Left lung (tissue), 10 donors: ENCODE measurements around the gene ACTL6A. TPM values are rescaled to one million over a fixed set of nuclear protein-coding genes. Genes with fewer than 3 reads are reported as not detected.

Experiments used
- ATAC-seq: fragments of 200-7000 bp; cut with Tn5 transposase; one replicate; pipeline ENCODE4 v1.9.1; 2020; ENCODE audit warnings: moderate library complexity
- DNase-seq, 4 donors: peaks; one replicate each; pipeline ENCODE4 v3.0.0-alpha.2; 2013 to 2020
- H3K27ac ChIP-seq, 2 donors: fragments of 200-600 bp; sonication (generic) in 1 of 2; one replicate each; pipeline versions ENCODE4 v1.5.0 to v1.8.0; 2020 to 2021
- H3K27me3 ChIP-seq, 2 donors: fragments of 200-600 bp; sonication (generic) in 1 of 2; one replicate each; pipeline versions ENCODE4 v1.5.0 to v1.8.0; 2020 to 2021
- H3K36me3 ChIP-seq, 2 donors: fragments of 200-600 bp; sonication (generic) in 1 of 2; one replicate each; pipeline versions ENCODE4 v1.5.0 to v1.8.0; 2020 to 2021
- H3K4me1 ChIP-seq, 2 donors: fragments of 200-600 bp; one replicate each; pipeline ENCODE4 v1.8.0; 2021
- H3K4me3 ChIP-seq, 2 donors: fragments of 200-600 bp; sonication (generic) in 1 of 2; one replicate each; pipeline versions ENCODE4 v1.5.0 to v1.8.0; 2020 to 2021; ENCODE audit warnings: mild to moderate bottlenecking in 1 of 2
- H3K9me3 ChIP-seq, 2 donors: fragments of 200-600 bp; sonication (generic) in 1 of 2; one replicate each; pipeline versions ENCODE4 v1.5.0 to v1.8.0; 2020 to 2021
- intact Hi-C, 2 donors: fragments of 100-400 bp; cut with DNase I; formaldehyde crosslinking; loops; one replicate each; pipeline versions ENCODE4 v1.11.2 to v1.14.2; 2022
- polyA plus RNA-seq, 6 donors: library from polyadenylated mRNA; unstranded; fragments of 120-200 nt; gene quantifications; one replicate each; pipeline ENCODE4 v1.2.1, GENCODE V29; 2013; ENCODE audit not compliant: insufficient read length in 6 of 6
- total RNA-seq, 2 donors: library from RNA; stranded (reverse); fragmentation: NEBNext Ultra II Directional; extraction: Animal tissue kit (Norgen Biotek cat#: 25700); gene quantifications; one replicate each; pipeline ENCODE4 v1.2.1, GENCODE V29; 2021
- TF ChIP-seq, protein P1 (sequence below), 2 donors: fragments of 200-600 bp; sonication (generic) in 1 of 2; IDR thresholded peaks; one replicate each; pipeline versions ENCODE4 v1.5.0 to v1.8.0; 2021; ENCODE audit warnings: antibody characterized with exemption in 2 of 2
- donor health status: DM: no; HTN: yes; CAD: no.
- donor health status: DM: no; HTN: no; CAD: no.

ACTL6A gene
- total and polyA plus RNA-seq, 8 donors, result 33.6 to 116 (median 104) TPM

DNA sequence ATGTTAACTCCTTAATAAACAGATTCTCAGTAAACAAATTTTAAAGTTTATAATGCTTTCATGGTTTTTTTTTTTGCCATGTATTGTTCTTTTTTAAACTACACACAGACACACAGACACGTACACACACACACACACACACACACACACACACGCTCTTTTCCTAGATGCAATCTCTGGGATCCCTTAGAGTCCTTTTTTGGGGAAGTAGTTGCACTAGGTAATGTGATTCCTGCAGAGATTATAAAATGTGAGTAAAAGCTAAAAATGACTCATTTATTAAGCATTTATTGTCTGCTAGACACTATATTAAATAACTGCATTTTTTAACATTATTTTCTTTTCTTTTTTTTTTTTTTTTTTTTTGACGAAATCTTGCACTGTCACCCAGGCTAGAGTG is 61.7 kb downstream of the ACTL6A start:
- peaks cover 0 to 58% of the 10 kb centered on the region in 2 donors for H3K36me3 ChIP-seq
- H3K4me3 ChIP-seq, result no peak overlapping the region
- no peaks in the 10 kb centered on the region for H3K4me1 ChIP-seq
- ATAC-seq (no peak), DNase-seq (no peak)
- intact Hi-C loops, result no loop called here
- H3K27me3 ChIP-seq, result no peaks in the 10 kb centered on the region
- H3K9me3 ChIP-seq, result no peaks in the 10 kb centered on the region
- no peak overlapping the region for H3K27ac ChIP-seq
- TF ChIP-seq, protein P1, sequence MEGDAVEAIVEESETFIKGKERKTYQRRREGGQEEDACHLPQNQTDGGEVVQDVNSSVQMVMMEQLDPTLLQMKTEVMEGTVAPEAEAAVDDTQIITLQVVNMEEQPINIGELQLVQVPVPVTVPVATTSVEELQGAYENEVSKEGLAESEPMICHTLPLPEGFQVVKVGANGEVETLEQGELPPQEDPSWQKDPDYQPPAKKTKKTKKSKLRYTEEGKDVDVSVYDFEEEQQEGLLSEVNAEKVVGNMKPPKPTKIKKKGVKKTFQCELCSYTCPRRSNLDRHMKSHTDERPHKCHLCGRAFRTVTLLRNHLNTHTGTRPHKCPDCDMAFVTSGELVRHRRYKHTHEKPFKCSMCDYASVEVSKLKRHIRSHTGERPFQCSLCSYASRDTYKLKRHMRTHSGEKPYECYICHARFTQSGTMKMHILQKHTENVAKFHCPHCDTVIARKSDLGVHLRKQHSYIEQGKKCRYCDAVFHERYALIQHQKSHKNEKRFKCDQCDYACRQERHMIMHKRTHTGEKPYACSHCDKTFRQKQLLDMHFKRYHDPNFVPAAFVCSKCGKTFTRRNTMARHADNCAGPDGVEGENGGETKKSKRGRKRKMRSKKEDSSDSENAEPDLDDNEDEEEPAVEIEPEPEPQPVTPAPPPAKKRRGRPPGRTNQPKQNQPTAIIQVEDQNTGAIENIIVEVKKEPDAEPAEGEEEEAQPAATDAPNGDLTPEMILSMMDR (IDR thresholded peaks at IDR 0.05), result no peak

DNA sequence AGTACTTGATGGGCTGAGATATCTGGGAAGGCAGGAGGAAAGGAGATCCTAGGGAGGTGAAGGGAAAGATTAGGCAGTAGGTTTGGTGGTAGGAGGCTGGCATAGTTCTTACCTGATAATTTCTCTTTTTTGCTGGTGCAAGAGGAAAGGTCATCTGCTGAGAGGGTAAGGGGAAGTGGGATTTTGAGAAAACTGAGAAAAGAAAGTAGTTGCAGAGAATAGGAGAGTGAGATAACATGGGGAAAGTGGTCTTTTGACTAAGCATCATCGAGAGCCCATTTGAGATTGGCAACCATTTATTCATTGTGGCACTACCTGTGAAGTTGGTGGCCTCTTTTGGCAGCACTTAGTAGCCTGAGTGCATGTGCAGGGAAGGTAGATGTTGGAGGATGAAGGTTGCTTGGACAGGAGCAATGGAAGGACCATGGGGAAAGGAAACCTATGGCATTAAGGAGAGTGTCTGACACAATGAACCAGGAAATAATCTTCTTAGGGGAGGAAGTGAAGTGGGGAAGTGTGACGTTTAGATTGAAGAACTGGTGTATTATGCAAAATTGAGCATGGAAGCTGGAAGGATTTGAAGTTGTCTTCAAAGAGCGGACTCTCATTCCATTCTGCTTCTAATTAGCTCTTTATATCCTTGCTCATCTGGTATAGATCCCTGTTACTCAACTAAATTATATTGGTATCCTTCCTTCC is 68.2 kb downstream of the ACTL6A start:
- Histone ChIP-seq H3K4me3 (no peak overlapping the region), H3K27ac (no peak overlapping the region), H3K27me3 (no peaks in the 10 kb centered on the region), H3K36me3 (peaks cover 0 to 6% of the 10 kb centered on the region in 2 donors), H3K9me3 (no peaks in the 10 kb centered on the region), H3K4me1 (no peaks in the 10 kb centered on the region)
- intact Hi-C loops, result no loop called here
- ATAC-seq (no peak), DNase-seq (no peak)
- TF ChIP-seq, protein P1 (IDR thresholded peaks at IDR 0.05), result no peak

Other genes with a start within 250 kb of the ACTL6A start
- 10 to 100 TPM; 24.6 to 25.0 TPM for gene ZNF639, start 239.9 kb upstream of the ACTL6A start, total RNA-seq
- gene ZNF639, start 239.9 kb upstream of the ACTL6A start, polyA plus RNA-seq, result 10 to 100 TPM; 54.5 to 63.0 (median 58.2) TPM
- 10 to 100 TPM; 38.8 to 47.3 TPM for gene MFN1, start 215.2 kb upstream of the ACTL6A start, total RNA-seq
- 10 to 100 TPM; 63.4 to 82.0 (median 67.1) TPM for gene MFN1, start 215.2 kb upstream of the ACTL6A start, polyA plus RNA-seq
- 10 to 100 TPM; 40.1 to 53.0 TPM for gene GNB4, start 111.5 kb upstream of the ACTL6A start, total RNA-seq
- 10 to 100 TPM; 42.0 to 50.4 (median 48.2) TPM for gene GNB4, start 111.5 kb upstream of the ACTL6A start, polyA plus RNA-seq
- 10 to 100 TPM; 27.7 to 33.4 TPM for gene MRPL47, start 41.7 kb downstream of the ACTL6A start, total RNA-seq
- gene MRPL47, start 41.7 kb downstream of the ACTL6A start, polyA plus RNA-seq, result 10 to 100 TPM; 42.9 to 49.4 (median 46.9) TPM
- 100 to 1,000 TPM in 1 of 2 donors, 10 to 100 TPM in 1; 79.1 to 111 TPM for gene NDUFB5, start 41.9 kb downstream of the ACTL6A start, total RNA-seq
- gene NDUFB5, start 41.9 kb downstream of the ACTL6A start, polyA plus RNA-seq, result 100 to 1,000 TPM; 127 to 150 (median 140) TPM
- 10 to 100 TPM; 16.3 to 23.8 TPM for gene USP13, start 90.1 kb downstream of the ACTL6A start, total RNA-seq
- gene USP13, start 90.1 kb downstream of the ACTL6A start, polyA plus RNA-seq, result 10 to 100 TPM; 21.4 to 26.3 (median 23.2) TPM